PC-9 (cell line): ENCODE results near the gene F5.

Experiments
- EZH2 ChIP-seq: fragments of 200-600 bp; sonication (generic); IDR thresholded peaks from 2 replicates; pipeline ENCODE4 v1.8.0; 2017; ENCODE audit warnings: antibody characterized with exemption, low read depth
- TF ChIP-seq, protein P1 (sequence below): fragments of 200-600 bp; sonication (generic); conservative IDR thresholded peaks from 2 replicates; pipeline ENCODE4 v1.6.1; 2017; ENCODE audit warnings: mixed run types, antibody characterized with exemption, mild to moderate bottlenecking, moderate library complexity

DNA sequence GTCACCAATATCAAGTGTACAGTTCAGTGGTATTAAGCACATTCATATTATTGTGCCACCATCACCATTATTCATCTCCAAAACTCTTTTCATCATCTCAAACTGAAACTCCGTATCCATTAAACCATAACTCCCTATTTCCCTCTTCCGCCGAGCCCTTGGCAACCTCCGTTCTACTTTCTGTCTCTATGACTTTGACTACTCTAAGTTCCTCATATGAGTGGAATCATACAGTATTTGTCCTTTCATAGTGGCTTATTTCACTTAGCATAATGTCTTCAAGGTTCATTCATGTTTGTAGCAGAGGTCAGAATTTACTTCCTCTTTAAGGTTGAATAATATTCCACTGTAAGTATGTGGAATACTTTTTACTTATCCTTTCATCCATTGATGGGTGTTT, 21.9 kb upstream of the F5 start:
- TF ChIP-seq, protein P1, sequence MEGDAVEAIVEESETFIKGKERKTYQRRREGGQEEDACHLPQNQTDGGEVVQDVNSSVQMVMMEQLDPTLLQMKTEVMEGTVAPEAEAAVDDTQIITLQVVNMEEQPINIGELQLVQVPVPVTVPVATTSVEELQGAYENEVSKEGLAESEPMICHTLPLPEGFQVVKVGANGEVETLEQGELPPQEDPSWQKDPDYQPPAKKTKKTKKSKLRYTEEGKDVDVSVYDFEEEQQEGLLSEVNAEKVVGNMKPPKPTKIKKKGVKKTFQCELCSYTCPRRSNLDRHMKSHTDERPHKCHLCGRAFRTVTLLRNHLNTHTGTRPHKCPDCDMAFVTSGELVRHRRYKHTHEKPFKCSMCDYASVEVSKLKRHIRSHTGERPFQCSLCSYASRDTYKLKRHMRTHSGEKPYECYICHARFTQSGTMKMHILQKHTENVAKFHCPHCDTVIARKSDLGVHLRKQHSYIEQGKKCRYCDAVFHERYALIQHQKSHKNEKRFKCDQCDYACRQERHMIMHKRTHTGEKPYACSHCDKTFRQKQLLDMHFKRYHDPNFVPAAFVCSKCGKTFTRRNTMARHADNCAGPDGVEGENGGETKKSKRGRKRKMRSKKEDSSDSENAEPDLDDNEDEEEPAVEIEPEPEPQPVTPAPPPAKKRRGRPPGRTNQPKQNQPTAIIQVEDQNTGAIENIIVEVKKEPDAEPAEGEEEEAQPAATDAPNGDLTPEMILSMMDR = no peak
- no peak for TF ChIP-seq EZH2
